A549 treated with CpdA at 1 μM for 4 hours (cell line): ENCODE results near the gene NCBP2. TPM values are rescaled to one million over a fixed set of nuclear protein-coding genes. Genes with fewer than 3 reads are reported as not detected.

Experiments used
- total RNA-seq: library from RNA; stranded (reverse); fragments of 200-300 nt; extraction: Qiagen RNA extraction; gene quantifications from 5 replicates; pipeline ENCODE4 v1.2.3, GENCODE V29; 2022; ENCODE audit warnings: low read depth

The NCBP2 gene
- total RNA-seq: 45.3 to 54.3 TPM (median 47.6 TPM) in 5 replicates

GRCh38 chr3:196942226-196942914 lies at the start of gene NCBP2:
NCBP2 (minus strand) TSS chr3:196942528; CDS start chr3:196942503, 25 bp downstream.

DNA sequence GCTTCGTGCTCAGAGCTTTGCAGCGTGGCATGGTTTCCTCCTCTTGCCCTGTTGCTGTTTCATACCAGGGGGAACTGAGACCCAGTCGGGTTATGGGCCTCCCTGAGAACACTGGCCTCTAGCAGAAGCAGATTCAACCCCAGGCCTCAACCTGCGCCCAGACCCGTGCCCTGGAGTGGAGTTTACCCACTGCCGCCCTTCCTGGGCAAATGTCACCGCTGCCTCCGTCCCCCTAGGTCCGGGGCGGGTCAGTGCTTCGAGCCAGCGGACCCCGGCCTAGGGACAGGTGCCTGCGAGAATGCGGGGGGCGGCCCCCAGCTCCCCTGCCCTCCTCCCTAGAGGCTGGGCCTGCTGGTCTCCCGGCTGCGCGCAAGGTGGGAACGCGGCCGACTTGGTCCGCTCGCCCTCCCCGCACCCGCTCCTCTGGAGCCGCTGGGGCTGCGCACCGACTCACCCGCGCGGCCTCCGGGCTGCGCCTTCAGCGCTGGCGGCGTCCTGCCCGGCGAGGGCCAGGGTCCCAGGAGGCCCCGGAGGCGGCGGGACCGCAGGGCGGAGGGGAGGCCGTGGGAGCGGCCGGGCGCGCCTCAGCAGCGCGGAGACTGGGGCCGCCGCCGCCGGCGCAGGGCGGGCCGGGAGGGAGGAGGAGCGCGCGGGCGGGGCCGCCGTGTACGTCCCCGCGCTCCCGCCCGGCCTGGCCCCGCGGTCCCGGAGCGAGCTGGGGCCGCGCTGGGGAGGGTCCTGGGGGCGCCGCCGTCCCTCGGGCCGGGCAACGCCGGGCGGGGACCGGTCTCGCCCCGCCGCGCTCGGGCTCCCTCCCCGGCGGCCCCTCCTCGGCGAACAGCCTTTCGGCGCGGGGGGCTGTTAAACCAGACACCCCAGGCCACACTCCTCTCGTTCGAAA lies 26.2 kb upstream of the NCBP2 start, which contains the start of gene PIGZ:
PIGZ (minus strand) TSS at position 601 of the 901 bp plus-strand sequence. CDS start 16,802 bp downstream, outside the sequence.

Other genes starting within 250 kb of the NCBP2 start
- gene CEP19, start 230.3 kb downstream of the NCBP2 start, total RNA-seq: 3.1 to 3.6 TPM (median 3.4 TPM) in 5 replicates
- 26.9 to 32.4 TPM (median 29.9 TPM) in 5 replicates for gene PIGX, start 230.2 kb downstream of the NCBP2 start, total RNA-seq
- gene PAK2, start 202.7 kb downstream of the NCBP2 start, total RNA-seq: 32.8 to 55.4 TPM (median 38.1 TPM) in 5 replicates
- 5.4 to 8.7 TPM (median 7.2 TPM) in 5 replicates for gene SENP5, start 74.6 kb downstream of the NCBP2 start, total RNA-seq
- 0.94 to 1.6 TPM (median 1.3 TPM) in 5 replicates for gene PIGZ, start 26.3 kb upstream of the NCBP2 start, total RNA-seq
- gene MELTF, start 87.3 kb upstream of the NCBP2 start, total RNA-seq: 44.6 to 62.2 TPM (median 52.5 TPM) in 5 replicates